Lower leg skin (tissue), 4 donors: ENCODE measurements around the gene MYL7. TPM values are rescaled to one million over a fixed set of nuclear protein-coding genes. Genes with fewer than 3 reads are reported as not detected.
"Not testable (repeated sequence)": the region's sequence is repeated elsewhere in the genome, so short reads cannot be mapped to it uniquely, and the experiment has no call there.

Source experiments
- DNase-seq, 2 donors: peaks; one replicate each; pipeline ENCODE4 v3.0.0-alpha.2; 2019; ENCODE audit warnings: low spot score in 2 of 2
- H3K4me3 ChIP-seq: fragments of 200-600 bp; sonication (generic); 2 replicates; pipeline ENCODE4 v1.5.1; 2017; ENCODE audit warnings: mild to moderate bottlenecking, low read depth; ENCODE audit not compliant: poor library complexity, severe bottlenecking
- POLR2A ChIP-seq, 2 donors: fragments of 450-650 bp; IDR thresholded peaks; one replicate each; pipeline ENCODE4 v1.6.1; 2016 to 2017; ENCODE audit warnings: antibody characterized with exemption in 2 of 2, mild to moderate bottlenecking in 1 of 2, moderate library complexity in 1 of 2
- WGBS, 2 donors: methylation state at CpG; one replicate each; pipeline ENCODE4 v1.1.5; 2018; 5-methylcytosine and 5-hydroxymethylcytosine counted together
- intact Hi-C: fragments of 100-400 bp; cut with DNase I; formaldehyde crosslinking; loops from one replicate; pipeline ENCODE4 v1.15.0; 2023; ENCODE audit warnings: low total_unique reads
- total RNA-seq, 4 donors: library from RNA; depleted of rRNA; stranded (reverse); fragments of >200 nt; gene quantifications; one replicate each; pipeline ENCODE4 v1.1.0, GENCODE V29; 2016
- TF ChIP-seq, protein P1 (sequence below), 3 donors: fragments of 450-650 bp; IDR thresholded peaks; one replicate each; pipeline ENCODE4 v1.5.1; 2016; ENCODE audit warnings: antibody characterized with exemption in 3 of 3, mild to moderate bottlenecking in 3 of 3, moderate library complexity in 2 of 3

The MYL7 gene
- total RNA-seq, 4 donors from 2014 or later: not detected

DNA sequence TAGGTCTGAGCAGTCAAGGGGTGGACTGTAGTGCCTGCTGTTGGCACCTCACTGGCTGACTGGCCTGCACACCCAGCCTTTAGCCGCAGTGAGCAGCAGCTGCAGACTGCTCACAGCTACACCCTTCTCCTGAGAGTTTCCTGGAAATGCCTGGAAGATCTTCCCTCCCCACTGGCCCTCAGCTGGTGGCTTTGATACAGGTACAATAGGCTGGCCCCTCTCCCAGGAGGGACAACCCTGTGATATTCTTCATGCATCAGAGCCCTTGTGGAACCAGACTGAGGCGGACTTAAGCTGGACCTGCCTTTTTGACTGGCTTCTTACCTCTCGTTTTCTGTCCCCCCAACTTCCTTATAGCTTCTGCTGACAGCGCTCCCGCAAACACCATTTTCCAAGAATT lies 41.7 kb upstream of the MYL7 start:
- peak in 1 of 2 donors; percentile 57 for DNase-seq
- no peak for TF ChIP-seq POLR2A (IDR thresholded peaks at IDR 0.05)
- TF ChIP-seq, protein P1, sequence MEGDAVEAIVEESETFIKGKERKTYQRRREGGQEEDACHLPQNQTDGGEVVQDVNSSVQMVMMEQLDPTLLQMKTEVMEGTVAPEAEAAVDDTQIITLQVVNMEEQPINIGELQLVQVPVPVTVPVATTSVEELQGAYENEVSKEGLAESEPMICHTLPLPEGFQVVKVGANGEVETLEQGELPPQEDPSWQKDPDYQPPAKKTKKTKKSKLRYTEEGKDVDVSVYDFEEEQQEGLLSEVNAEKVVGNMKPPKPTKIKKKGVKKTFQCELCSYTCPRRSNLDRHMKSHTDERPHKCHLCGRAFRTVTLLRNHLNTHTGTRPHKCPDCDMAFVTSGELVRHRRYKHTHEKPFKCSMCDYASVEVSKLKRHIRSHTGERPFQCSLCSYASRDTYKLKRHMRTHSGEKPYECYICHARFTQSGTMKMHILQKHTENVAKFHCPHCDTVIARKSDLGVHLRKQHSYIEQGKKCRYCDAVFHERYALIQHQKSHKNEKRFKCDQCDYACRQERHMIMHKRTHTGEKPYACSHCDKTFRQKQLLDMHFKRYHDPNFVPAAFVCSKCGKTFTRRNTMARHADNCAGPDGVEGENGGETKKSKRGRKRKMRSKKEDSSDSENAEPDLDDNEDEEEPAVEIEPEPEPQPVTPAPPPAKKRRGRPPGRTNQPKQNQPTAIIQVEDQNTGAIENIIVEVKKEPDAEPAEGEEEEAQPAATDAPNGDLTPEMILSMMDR (IDR thresholded peaks at IDR 0.05): no peak
- no peak overlapping the region for H3K4me3 ChIP-seq
- 74 to 86% methylated on average over 5 of the region's 5 CpGs for WGBS, 2 donors
- intact Hi-C loops: no loop called here

DNA sequence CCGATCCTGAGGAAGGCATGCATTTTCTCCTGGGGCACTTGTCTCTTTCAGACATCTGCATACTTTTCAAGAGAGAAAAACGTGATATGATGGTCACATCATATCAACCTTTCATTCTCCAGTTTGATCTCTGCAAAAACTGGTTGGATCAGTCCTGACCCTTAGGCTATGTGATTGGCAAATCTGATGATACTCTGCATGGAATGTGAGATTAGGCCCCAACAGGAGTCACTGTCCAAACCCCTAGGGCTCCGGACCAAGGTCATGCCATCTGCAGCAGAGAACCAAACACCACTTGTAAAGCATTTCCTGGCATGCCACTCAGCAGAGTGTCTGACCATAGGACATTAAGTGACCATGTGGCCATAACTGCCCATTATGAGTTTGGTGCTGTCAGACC lies 39.5 kb upstream of the MYL7 start:
- TF ChIP-seq, protein P1 (IDR thresholded peaks at IDR 0.05): no peak
- no peak for TF ChIP-seq POLR2A (IDR thresholded peaks at IDR 0.05)
- intact Hi-C loops: no loop called here
- DNase-seq: peak in 1 of 2 donors; percentile 61
- H3K4me3 ChIP-seq: no peak overlapping the region
- 48% methylated on average over 3 of the region's 3 CpGs for WGBS, 2 donors

DNA sequence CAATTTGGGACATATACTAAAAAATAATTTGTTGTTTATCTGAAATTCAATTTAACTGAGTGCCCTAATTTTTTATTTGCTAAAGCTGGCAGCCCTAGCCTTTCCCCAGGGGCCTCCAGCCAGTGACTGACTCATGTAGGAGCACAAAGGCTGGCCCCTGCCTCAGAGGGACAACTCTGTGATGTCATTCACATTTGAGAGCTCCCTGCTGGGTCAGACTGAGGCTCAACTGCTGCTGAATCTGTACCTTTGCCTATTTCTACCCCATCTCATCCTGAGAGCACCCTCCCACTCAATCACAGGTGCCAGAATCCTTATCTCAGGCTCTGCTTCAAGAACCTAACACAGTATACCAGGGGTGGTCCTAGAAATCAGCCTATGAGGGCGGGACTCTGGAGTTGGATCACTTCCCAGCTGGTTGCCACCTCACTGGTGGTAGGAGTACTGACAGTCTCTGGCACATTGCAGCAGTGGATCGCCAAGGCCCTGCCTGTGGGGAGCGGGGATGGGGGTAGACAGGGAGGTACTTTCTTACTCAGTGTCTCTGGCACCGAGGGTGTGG lies 36.5 kb upstream of the MYL7 start:
- TF ChIP-seq, protein P1 (IDR thresholded peaks at IDR 0.05): no peak
- no peak for TF ChIP-seq POLR2A (IDR thresholded peaks at IDR 0.05)
- WGBS, 2 donors: 45 to 72% methylated on average over 4 of the region's 4 CpGs

DNA sequence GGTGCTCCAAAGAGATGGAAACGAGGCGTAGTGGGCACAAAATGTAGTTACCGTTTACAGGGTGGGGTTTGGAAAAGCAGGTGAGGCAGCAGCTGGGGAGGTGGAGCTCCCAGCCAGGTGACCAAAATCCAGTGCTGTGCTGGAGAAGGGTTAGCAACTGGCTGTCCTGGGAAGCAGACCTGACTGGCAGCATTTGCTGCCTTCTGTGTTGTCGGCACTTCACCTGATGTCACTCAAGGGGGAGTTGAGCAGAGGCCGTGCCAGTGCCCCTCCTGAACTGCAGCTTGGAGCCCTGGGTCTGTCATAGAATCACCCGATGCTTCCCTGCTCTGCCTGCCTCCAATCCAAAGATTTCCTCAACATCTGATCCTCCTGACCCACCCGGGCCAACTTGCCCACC lies 35.4 kb upstream of the MYL7 start:
- WGBS, 2 donors: 67 to 74% methylated on average over 5 to 7 of the region's 7 CpGs
- H3K4me3 ChIP-seq: no peak overlapping the region
- peak in 1 of 2 donors; percentile 70 for DNase-seq
- intact Hi-C loops: no loop called here
- no peak for TF ChIP-seq POLR2A (IDR thresholded peaks at IDR 0.05)
- TF ChIP-seq, protein P1 (IDR thresholded peaks at IDR 0.05): no peak

More for the DNA sequence above, 36.5 kb upstream of the MYL7 start:
- DNase-seq: peak in 1 of 2 donors; percentile 73
- H3K4me3 ChIP-seq: no peak overlapping the region
- intact Hi-C loops: no loop called here

DNA sequence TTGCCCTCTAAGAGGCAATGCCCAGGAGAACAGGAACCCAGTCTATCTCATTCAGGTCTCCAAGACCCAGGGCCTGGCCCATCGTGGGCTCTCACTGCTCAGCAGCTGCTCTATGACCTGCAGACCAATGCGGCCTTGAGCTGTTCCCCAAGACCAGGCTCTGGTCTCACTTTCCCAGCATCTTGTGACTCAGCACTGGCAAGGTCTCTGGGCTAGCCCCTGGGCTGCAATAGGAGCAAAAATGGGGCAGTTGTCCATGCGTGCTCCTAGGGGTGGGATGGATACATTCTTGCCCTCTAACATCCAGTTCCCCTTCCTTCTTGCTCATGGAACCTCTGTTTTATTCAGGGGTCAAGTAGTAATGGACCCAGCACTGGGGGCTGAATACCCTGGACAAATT lies 34.6 kb upstream of the MYL7 start:
- TF ChIP-seq, protein P1 (IDR thresholded peaks at IDR 0.05): no peak
- TF ChIP-seq POLR2A (IDR thresholded peaks at IDR 0.05): no peak
- DNase-seq: peak in 1 of 2 donors; percentile 60
- no peak overlapping the region for H3K4me3 ChIP-seq
- intact Hi-C loops: no loop called here
- 86 to 88% methylated on average over 3 of the region's 3 CpGs for WGBS, 2 donors

DNA sequence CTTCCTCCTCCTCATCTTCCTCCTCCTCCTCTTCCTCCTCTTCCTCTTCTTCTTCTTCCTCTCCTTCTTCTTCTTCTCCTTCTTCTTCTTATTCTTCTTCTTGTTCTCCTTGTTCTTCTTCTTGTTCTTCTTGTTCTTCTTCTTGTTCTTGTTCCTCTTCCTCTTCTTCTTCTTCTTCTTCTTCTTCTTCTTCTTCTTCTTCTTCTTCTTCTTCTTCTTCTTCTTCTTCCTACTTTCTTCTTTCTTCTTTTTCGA lies 33.5 kb upstream of the MYL7 start:
- DNase-seq, intact Hi-C loops, H3K4me3 ChIP-seq: not testable (repeated sequence)
- 73 to 76% methylated on average over 1 of the region's 1 CpG for WGBS, 2 donors
